ENCODE data around the gene TMOD3. TPM values are rescaled to one million over a fixed set of nuclear protein-coding genes. Genes with fewer than 3 reads are reported as not detected.
"Not testable (repeated sequence)": the region's sequence is repeated elsewhere in the genome, so short reads cannot be mapped to it uniquely, and the experiment has no call there.

TMOD3 gene
- total RNA-seq: 71.9 and 106 TPM in 2 replicates

DNA sequence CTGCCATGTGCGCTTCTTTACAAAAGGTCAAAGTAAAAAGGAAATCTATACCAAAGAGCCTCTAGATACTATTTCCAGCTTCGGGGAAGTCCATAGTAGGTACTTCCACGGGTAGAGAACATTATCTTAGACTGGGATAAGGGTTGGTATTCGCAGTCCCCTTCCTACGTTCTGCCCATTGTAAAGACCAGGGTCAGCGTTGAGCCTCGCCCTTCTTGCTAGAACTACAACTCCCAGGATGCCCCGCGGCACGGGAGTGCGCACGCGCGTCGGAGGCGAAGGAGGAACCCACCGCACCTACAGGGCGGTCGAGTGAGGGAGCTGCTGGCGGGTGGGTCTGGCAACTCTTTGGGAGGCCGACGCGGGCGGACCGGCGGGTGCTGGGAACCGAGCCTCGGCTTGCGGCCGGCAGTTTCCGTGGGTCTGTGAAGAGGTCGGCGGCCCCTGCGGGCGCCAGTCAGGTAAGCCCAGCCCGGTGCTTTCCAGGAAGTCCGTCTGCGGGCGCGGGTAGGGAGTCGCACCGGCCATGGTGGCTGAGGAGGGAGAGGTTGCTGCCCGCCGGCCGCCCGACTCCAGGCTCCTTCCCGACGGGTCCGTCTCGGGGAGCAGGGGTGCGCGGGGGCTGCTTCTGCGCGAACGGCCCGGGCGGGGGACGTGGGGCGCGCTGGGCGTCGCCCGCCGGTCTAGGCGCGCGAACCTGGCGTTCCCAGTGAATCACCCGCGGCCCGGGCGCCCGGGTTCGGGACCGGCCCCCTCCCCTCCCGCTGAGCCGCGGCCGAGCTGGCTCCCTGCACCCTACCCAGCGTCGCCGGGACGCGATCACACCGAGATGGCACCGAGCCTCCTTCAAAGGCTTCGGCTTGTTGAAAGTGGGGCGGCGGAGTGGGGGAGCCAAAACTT, at the start of gene TMOD3:
TMOD3 (plus strand) TSS at position 278 of the 900 bp plus-strand sequence. CDS start 33,232 bp downstream, outside the sequence.
- DNase-seq (ENCODE audit: low read depth): peak; percentile 77

DNA sequence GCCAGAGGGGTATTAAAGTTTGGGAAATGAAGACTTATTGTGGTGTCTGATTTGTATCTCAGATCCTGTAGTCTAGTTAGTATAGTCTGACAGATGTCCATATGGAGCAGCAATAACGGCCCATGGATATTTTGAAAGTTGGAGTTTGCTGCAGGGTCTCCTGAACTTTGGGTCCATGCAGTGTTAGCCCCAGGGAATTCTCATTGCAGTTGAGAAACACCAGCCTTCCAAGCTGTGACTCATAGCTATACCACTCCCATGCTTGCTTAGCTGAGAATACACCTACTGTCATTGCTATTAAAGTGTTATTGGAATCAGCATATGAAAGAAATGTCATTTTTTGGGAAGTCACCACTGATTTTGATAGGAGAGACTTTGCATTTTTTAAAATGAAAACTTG, 48.8 kb upstream of the TMOD3 start:
- DNase-seq (ENCODE audit: low read depth): peak; percentile 36

DNA sequence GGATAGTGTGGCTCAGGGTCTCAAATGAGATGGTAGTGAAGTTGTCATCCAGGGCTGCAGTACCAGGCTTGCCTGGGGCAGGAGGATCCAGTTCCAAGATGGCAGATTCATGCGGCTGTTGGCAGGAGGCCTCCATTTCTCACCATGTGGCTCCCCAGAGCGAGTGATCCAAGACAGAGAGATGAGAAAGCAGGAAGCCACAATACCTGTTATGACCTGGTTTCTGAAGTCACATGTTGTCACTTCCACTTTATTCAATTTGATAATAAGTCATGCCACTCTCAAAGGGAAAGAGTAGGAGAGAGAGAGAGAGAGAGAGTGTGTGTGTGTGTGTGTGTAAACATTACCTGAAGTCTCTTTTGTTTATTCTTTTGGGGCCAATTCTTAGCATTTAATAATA, 47.9 kb upstream of the TMOD3 start:
- no peak for DNase-seq (ENCODE audit: low read depth)

DNA sequence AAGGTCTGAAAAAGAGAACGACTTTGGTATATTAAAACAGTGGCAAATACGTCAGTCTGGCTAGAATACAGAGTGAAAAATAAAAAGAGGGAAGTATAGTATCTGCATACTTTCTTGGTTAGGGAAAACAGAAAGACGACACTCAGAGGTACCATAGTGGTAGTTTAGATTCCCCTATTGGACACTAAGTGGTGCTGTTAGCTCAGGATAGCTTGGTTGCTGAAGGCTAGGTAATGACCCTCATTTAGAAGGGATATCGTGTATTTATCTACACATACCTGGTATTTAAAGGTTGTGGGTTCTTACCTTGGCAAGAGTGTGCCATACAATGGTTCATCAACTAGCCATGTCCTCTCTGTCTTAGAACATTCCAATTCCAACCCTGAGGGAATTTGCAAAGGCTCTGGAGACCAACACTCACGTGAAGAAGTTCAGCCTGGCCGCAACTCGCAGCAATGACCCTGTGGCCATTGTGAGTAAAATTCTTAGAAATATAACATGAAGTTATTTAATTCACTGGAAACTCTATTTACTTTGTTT, 47.0 kb upstream of the TMOD3 start:
- DNase-seq (ENCODE audit: low read depth): peak; percentile 27

DNA sequence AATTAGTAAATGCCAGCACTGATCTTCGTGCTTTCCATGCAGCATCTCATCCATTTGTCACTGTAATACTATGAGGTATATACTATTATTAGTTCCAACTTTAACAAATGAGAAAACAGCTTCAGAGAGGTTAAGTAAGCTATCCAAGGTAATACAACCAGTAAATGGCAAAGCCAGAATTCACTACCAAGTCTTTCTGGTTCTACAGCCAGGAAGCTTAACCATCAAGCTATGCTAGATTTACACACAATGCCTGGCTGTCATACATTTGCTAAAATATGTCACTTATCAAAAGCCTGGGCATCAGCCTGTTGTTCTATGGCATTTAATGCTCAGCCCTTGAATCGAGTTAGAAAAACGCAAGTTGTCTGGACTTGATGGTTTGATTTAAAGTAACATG, 45.5 kb upstream of the TMOD3 start:
- no peak for DNase-seq (ENCODE audit: low read depth)

DNA sequence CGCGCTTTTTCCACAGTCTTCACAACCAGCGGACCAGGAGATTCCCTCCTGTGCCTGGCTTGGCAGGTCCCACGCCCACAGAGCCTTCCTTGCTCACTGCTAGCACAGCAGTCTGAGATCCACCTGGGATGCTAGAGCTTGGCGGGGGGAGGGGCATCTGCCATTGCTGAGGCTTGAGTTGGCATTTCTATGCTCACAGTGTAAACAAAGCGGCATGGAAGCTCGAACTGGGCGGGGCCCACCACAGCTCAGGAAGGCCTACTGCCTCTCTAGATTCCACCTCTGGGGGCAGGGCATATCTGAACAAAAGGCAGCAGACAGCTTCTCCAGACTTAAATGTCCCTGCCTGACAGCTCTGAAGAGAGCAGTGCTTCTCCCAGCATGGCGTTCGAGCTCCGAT, 42.3 kb upstream of the TMOD3 start:
- DNase-seq (ENCODE audit: low read depth): not testable (repeated sequence)

DNA sequence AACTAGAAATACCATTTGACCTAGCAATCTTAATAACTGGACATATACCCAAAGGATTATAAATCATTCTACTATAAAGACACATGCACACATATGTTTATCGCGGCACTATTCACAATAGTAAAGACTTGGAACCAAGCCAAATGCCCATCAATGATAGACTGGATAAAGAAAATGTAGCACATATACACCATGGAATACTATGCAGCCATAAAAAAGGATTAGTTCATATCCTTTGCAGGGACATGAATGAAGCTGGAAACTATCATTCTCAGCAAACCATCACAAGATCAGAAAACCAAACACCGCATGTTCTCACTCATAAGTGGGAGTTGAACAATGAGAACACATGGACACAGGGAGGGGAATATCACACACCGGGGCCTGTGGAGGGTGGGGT, 37.0 kb upstream of the TMOD3 start:
- DNase-seq (ENCODE audit: low read depth): not testable (repeated sequence)

DNA sequence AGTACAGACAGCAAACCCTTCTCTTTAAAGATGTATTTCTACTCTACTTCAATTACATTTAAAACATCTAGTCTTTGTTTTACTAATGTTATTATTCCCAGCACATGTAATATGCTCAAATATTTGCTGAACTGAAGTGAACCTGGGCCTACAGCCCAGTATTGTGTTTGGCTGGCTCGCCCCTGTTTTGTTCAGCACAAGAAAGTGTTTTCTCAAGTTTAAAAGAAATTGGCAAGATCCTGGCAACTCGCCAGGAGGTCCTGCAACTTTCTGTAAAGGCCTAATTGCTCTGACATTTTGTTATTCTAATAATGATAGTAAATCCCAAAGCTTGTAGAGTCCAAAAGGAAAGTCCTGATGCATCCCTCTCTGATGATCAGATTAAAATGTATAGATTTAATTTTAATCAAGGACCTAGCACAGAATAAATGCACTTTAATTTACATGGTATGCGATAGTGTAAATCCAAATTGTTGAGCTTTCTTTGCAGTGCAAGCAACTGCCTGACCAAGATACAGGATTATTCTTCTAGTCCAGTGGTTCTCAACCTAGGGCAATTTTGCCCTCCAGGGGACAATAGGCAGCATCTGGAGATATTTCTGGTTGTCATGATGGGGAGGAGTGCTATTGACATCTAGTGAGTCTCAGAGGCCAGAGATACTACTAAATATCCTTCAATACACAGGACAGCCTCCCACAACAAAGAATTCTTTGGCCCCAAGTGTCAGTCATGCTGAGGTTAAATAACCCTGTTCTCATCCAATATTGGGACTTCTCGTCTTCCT, 35.7 kb upstream of the TMOD3 start:
- no peak for DNase-seq (ENCODE audit: low read depth)

DNA sequence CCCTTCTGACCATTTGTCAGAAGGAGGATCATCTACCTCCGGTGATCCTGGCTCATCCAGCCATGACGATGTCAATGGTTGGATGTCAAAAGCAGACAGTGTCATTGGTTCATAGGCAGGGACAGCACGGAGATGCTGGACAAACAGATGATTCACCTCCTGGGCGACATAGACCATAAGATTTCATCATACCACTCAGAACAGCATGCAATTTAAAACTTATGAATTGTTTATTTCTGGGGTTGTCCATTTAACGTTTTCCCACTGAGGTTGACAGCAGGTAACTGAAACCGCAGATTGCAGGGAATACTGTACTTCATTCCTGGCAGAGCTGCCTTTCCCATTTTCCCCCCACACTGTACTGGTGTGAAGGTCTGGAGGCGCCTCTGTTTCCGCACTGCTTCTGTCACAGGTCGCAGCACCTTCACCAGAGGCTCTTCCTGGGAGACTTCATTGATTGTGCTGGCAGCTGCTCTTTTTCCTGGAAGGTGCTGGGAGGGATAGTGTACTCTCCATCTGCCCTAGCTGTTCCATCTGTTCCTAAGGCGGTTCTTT, 32.5 kb upstream of the TMOD3 start:
- DNase-seq (ENCODE audit: low read depth): peak; percentile 56

DNA sequence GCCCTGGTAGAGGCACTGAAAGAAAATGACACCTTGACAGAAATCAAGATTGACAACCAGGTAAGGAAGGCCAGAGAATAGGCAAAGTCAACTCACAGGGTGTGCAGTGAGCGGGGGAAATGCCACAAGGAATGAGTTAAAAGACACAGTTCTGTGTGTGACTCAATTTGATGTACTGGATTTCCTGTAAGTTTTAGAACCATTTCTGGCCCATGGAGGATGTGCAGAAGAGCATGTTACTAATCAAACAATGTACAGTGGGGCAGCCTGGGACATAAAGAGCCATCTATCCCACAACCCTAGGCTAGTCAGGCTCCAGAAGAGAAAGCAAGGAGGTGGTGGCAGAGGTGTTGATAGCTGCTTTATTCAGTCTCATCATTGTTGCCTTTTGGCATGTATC, 31.2 kb upstream of the TMOD3 start:
- no peak for DNase-seq (ENCODE audit: low read depth)

DNA sequence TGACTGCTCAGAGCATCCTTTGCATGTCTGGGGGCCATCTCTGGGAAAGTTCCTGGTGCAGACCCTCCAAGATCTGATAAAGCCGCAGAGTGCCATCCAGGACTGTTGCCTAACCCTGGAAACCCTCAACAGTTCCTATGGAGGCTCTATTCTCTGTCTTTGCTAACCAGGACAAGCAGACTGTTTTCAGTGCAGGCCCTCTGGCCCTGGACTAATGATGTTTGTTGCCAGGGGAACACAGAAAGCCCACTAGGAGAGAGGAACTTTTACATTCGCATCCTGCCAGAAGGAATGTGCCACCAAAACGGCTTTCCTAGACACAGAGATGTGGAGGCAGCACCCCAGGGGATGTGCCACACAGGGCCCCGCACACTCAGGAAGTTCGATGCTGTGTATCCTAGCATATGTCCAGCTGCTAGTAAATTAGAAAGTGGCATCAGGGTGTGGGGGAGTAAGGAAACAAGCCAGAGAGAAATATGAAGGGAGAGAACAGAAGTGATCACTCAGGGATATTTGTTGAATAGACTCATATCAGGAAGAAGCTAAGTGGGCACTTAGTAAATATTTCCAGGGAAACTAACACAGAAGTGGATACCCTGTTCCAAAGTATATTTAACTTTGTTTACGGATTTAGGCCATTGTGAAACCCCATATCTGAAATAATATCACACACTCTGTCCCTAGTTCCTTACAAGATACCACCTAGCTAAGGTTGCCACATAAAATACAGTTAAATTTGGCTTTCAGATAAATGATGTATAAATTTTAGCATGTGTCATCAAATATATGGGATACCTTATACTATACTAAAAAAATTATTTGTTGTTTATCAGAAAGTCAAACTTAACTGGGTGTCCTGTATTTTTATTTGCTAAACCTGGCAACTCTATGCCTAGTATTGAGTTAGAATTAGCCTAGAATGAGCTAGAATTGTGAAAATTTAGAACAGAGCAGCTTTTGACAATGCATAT, 29.9 kb upstream of the TMOD3 start:
- no peak for DNase-seq (ENCODE audit: low read depth)

DNA sequence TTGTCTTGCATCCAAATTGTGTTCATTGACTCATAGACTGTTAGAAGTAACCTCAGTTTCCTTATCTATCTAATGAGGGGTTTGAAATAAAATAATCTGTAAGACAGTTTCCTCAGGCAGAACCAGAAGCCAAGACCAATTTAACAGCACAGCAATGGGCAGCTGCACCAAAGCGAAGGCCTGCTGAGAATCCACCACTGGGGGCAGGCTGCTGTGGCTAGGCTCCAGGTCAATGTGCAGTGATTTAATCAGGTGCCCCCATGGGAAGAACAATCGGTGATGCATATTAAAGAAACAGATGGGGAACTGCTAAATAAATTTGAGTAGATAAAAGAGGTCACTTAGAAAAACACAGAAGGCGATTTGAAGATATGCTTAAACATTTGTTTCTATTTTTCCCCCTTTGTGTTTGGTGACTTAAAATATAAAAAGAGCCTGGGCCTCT, 28.0 kb upstream of the TMOD3 start:
- no peak for DNase-seq (ENCODE audit: low read depth)

DNA sequence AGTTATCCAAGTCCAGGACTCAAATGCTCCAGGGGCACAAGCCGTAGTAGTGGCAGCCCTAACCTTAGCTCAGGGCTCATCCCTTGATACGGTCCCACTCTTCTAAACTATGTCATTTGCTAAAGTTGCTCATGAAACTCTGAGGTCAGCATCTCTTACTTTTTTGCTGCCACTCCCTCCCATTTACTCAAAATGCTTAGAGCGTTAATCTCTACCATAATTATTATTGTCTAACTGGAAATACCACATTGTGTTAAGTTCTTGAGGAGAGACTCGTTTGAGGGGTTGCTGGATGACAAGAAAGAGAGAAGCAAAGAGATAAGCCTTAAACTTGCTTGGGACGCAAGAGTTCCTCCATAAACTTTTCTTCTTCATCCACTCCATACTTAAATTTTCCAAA, 26.9 kb upstream of the TMOD3 start:
- DNase-seq (ENCODE audit: low read depth): no peak

DNA sequence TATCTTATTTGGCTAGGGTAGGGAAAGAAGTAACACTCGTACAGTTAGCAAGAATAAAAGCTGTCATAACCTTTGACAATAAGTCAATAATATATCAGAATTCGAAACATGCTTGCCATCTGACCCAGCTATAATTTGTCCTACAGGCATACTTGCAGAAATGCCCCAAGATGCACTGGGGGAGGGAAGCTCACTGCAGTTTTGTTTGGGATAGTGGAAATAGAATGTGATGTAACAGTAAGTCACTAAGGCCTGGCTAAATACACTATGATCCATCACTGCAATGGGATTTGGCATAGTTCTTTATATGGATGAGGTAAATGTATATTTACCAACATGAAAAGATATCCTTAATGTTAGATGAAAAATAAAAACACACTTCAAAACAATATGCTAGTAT, 25.5 kb upstream of the TMOD3 start:
- DNase-seq (ENCODE audit: low read depth): no peak

DNA sequence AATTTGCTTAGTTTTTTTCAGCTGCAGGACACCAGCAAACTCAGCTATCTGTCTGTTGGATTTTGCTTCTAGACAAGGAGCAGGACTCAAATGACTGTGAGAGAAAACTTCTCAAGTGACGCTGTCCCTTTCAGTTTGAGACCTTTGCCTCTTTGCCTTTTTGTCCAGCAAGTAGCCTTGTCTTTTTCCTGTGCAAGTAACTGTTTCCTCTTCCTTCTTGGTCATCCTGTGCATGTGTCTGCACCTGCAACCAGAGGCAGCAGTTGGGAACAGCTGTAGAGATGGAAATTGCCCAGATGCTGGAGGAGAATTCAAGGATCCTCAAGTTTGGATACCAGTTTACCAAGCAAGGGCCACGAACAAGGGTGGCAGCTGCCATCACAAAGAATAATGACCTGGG, 23.3 kb upstream of the TMOD3 start:
- DNase-seq (ENCODE audit: low read depth): no peak

DNA sequence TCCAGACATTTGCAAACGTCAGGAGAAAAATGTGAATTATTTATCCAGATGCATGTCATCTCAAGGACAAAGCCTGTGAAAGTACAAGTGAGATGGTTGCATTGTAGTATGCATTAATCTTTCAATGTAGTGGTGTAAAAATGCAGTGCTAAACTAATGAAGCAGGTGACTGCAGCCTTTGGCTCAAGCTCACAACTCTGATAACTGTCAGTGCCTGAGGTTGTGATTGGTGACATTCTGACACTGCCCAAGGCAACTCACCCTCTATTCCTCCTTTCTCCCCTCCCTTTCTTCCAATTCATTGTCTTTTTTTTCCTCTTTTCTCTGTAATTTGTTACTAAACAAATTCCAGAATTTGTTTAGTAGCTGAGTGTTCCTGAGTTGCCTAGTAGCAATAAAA, 20.0 kb upstream of the TMOD3 start:
- DNase-seq (ENCODE audit: low read depth): no peak

DNA sequence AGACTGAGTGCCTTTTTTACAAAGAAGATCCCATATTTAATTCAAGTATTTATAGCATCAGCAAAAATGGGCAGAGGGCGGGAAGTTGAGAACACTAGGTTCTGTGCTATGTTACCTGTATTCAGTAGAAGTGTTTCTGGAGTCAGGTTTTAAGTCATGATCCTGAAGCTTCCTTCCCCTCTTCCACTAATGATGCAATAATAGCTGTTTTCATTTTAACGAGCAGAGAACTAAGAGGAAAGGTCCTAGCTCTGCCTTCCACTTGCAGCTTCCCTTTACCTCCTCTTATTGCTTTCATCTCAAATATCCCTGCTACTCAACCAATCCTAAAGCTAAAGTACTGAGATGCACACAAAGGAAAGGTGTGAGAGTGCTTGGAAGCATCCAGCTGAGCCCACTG, 16.9 kb upstream of the TMOD3 start:
- DNase-seq (ENCODE audit: low read depth): no peak

DNA sequence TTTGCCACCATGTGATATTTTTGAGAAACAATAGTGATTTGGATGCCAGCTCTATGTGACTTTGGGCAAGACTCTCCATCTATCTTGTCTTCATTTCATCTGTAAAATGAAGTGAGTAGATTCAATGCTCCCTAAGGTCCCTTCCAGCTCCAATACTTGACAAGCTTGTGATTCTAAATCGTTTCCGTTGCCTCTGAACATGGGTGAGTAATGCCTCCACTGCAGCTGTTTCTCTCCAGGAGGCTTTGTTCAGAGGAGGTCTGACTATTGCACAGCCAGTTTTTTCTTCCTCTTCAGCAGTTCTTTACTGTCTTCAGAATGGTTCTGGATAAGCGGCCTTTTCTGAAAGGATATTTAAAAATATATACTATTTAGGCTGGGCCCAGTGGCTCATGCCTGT, 14.8 kb upstream of the TMOD3 start:
- no peak for DNase-seq (ENCODE audit: low read depth)

DNA sequence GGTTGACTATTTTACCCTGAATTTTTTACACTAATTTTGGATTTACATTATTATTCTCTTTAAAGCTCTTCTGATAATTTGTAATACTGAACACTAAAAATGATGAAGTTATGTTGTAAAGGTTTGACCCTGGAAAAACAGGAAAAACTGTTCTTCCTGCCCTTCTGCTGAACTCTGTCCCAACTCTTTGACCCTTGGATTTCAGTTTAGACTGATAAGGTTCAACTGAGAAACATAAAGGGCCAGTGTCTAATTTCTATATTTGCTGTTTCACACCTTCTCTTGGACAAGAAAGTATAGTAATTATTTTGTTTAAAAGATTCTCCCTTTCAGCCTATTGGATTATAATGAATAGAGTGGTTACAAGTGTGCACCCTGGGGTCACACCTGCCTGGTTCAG, 12.8 kb upstream of the TMOD3 start:
- DNase-seq (ENCODE audit: low read depth): no peak

DNA sequence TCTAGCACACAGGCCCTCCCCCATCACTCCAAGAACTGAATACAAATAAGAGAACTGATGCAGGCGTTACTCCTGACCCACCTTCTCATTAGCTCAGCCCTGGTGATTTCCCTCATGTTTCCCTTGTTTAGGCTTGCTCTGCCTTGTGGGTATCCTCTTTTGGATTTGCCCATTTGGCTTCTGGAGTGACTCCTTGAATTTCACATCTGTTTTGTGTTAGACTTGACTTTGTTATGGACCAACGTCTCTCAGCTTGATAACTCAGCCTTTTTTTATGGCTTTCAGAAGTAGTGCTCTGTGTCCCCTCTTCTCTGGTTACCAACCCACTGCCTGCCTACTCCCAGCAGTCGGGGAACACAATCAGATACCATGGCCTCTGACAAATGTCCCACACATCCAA, 11.3 kb upstream of the TMOD3 start:
- DNase-seq (ENCODE audit: low read depth): no peak

DNA sequence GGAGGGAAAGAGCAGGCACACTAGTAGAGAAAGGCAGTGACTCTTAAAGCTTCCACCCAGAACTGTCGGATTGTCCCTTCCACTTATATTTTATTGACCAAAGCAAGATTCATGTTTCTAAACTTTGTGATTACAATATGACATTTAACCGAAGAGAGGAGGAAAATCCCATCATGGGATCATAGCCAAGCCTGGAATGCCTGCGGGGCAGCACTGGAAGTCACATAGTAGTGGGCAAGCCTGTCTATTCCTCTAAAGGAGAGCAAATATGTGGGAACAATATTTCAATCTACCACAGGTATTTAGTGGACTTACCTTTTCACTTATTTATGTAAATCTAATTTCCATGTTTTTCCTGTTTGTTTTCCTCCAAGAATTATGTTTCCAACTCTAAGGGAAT, 3.8 kb upstream of the TMOD3 start:
- no peak for DNase-seq (ENCODE audit: low read depth)

Data from renal cortical epithelial cell (primary cell).